GM12892 (cell line): ENCODE results near the gene NCOA1.

ENCODE experiments used
- POLR2A ChIP-seq: IDR thresholded peaks from 2 replicates; pipeline ENCODE4 v1.6.1; 2011; ENCODE audit warnings: low read depth, low read length, control low read depth
- POLR2AphosphoS5 ChIP-seq: IDR thresholded peaks from 2 replicates; pipeline ENCODE4 v1.6.1; 2011; ENCODE audit warnings: low read depth, low read length, control low read depth
- TAF1 ChIP-seq: IDR thresholded peaks from 2 replicates; pipeline ENCODE4 v1.6.1; 2011; ENCODE audit warnings: low read depth, mild to moderate bottlenecking, control low read depth, low read length, borderline replicate concordance

DNA sequence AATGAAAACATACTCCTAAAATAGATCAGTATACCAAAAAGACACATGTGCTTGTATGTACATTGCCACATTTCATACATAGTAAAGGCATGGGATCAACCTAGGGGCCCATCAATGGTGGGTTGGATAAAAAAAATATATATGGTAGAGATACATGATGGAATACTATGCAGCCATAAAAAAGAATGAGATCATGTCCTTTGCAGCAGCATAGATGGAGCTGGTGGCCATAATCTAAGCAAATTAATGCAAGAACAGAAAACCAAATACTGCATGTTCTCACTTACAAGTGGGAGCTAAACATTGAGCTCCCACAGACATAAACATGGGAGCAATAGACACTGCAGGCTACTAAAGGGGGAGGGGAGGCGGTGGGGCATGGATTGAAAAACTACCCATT is 18.6 kb upstream of the NCOA1 start:
- TF ChIP-seq POLR2A (no peak), POLR2AphosphoS5 (no peak), TAF1 (no peak)
